HG02973 (cell line): ENCODE measurements around the gene OOSP4A.
"Not testable (repeated sequence)": the region's sequence is repeated elsewhere in the genome, so short reads cannot be mapped to it uniquely, and the experiment has no call there.

ENCODE experiments used
- ATAC-seq: cut with Tn5 transposase; IDR thresholded peaks from one replicate; pipeline ENCODE4 v1.9.1; 2021; ENCODE audit warnings: moderate library complexity; ENCODE audit not compliant: unreplicated experiment

The OOSP4A gene

GRCh38 chr11:59973097-59973496 is 9.3 kb downstream of the OOSP4A start:
- ATAC-seq, result no peak

- ATAC-seq, result no peak
These were observed 17.4 kb downstream of the OOSP4A start for GRCh38 chr11:59981106-59981770.

GRCh38 chr11:59982037-59982436 is 18.2 kb downstream of the OOSP4A start:
- ATAC-seq, result not testable (repeated sequence)

- ATAC-seq, result no peak
These were observed 19.4 kb downstream of the OOSP4A start for GRCh38 chr11:59983212-59983611.

- ATAC-seq, result no peak
These were observed 20.5 kb downstream of the OOSP4A start for GRCh38 chr11:59984368-59984767.

GRCh38 chr11:59990421-59990820 is 26.6 kb downstream of the OOSP4A start:
- no peak for ATAC-seq

- ATAC-seq, result no peak
These were observed 28.6 kb downstream of the OOSP4A start for GRCh38 chr11:59992425-59992824.

GRCh38 chr11:59997800-59998199 is 34.0 kb downstream of the OOSP4A start:
- no peak for ATAC-seq

- no peak for ATAC-seq
These were observed 35.9 kb downstream of the OOSP4A start for GRCh38 chr11:59999691-60000090.

- no peak for ATAC-seq
These were observed 39.9 kb downstream of the OOSP4A start for GRCh38 chr11:60003729-60004128.

GRCh38 chr11:60005360-60005759 is 41.5 kb downstream of the OOSP4A start:
- no peak for ATAC-seq

GRCh38 chr11:60016881-60017280 is 53.0 kb downstream of the OOSP4A start, which contains the start of gene OOSP4B:
Gene OOSP4B, plus strand, starts transcription at chr11:60017181.
- no peak for ATAC-seq

GRCh38 chr11:60018058-60018457 is 54.2 kb downstream of the OOSP4A start:
- no peak for ATAC-seq
